Stomach (tissue), 9 donors: ENCODE measurements around the gene RAB3D. TPM values are rescaled to one million over a fixed set of nuclear protein-coding genes. Genes with fewer than 3 reads are reported as not detected.

Experiments
- DNase-seq, 2 donors: peaks; one replicate each; pipeline versions ENCODE4 v3.0.0 to v3.0.0-alpha.2; 2013 to 2019
- H3K27ac ChIP-seq, 5 donors: fragments of 200-600 bp in 4 of 5; sonication (generic) in 4 of 5; one replicate each; pipeline ENCODE4 v1.5.1; 2013 to 2019; ENCODE audit warnings: mild to moderate bottlenecking in 1 of 5, moderate library complexity in 1 of 5
- H3K27me3 ChIP-seq, 3 donors: fragments of 200-600 bp; sonication (generic); one replicate each; pipeline ENCODE4 v1.5.1; 2017 to 2019; ENCODE audit warnings: mixed run types in 1 of 3
- H3K36me3 ChIP-seq, 4 donors: fragments of 200-600 bp; sonication (generic); 1 replicate in 3 of 4; 2 replicates in 1 of 4; pipeline ENCODE4 v1.5.1; 2016 to 2019
- H3K4me1 ChIP-seq, 4 donors: fragments of 200-600 bp; sonication (generic); one replicate each; pipeline ENCODE4 v1.5.1; 2016 to 2019
- H3K4me3 ChIP-seq, 4 donors: fragments of 200-600 bp; sonication (generic) in 3 of 4; one replicate each; pipeline ENCODE4 v1.5.1; 2016 to 2019; ENCODE audit warnings: mild to moderate bottlenecking in 1 of 4
- H3K9me3 ChIP-seq, 4 donors: fragments of 200-600 bp; sonication (generic); one replicate each; pipeline ENCODE4 v1.5.1; 2016 to 2019
- EP300 ChIP-seq: sonication (generic); formaldehyde crosslinking; IDR thresholded peaks from one replicate; pipeline ENCODE4 v1.6.1; 2017; ENCODE audit warnings: antibody characterized with exemption
- POLR2A ChIP-seq, 4 donors: fragments of 450-650 bp; IDR thresholded peaks; one replicate each; pipeline ENCODE4 v1.6.1; 2016; ENCODE audit warnings: antibody characterized with exemption in 4 of 4, control low read depth in 2 of 4, mild to moderate bottlenecking in 1 of 4, moderate library complexity in 1 of 4
- POLR2AphosphoS5 ChIP-seq, 3 donors: sonication (generic); formaldehyde crosslinking; IDR thresholded peaks; one replicate each; pipeline ENCODE4 v1.6.1; 2016; ENCODE audit warnings: antibody characterized with exemption in 3 of 3
- WGBS, 5 donors: extraction: QIAGEN DNeasy Blood & Tissue Kit in 3 of 5; methylation state at CpG; one replicate each; pipeline versions ENCODE4 v1.1.5 to v1.1.7; 2013 to 2018; 5-methylcytosine and 5-hydroxymethylcytosine counted together
- intact Hi-C: fragments of 100-400 bp; cut with DNase I; formaldehyde crosslinking; loops from one replicate; pipeline ENCODE4 v1.15.1; 2023; ENCODE audit warnings: low total_unique reads
- polyA plus RNA-seq, 3 donors: library from polyadenylated mRNA; stranded (reverse); fragments of 200-250 nt; gene quantifications; one replicate each; pipeline ENCODE4 v1.2.3, GENCODE V29; 2013
- total RNA-seq, 5 donors: library from RNA; depleted of rRNA; stranded (reverse); fragments of >200 nt; gene quantifications; one replicate each; pipeline versions ENCODE4 v1.1.0 to v1.2.3, GENCODE V29; 2014 to 2016
- TF ChIP-seq, protein P1 (sequence below), 7 experiments: fragments of 450-650 bp in 4 of 7; fragments of 200-600 bp in 3 of 7; sonication (generic) in 3 of 7; IDR thresholded peaks; one replicate each; pipeline ENCODE4 v1.5.1; 2016 to 2019; ENCODE audit warnings: antibody characterized with exemption in 7 of 7, control low read depth in 2 of 7, mild to moderate bottlenecking in 1 of 7
- donor health status: healthy with polysubstance abuse.
- donor health status: Bipolar disorder and iron deficiency.
- donor health status: healthy.

RAB3D gene
- total and polyA plus RNA-seq, 8 donors, result 11.6 to 63.3 (median 19.0) TPM

DNA sequence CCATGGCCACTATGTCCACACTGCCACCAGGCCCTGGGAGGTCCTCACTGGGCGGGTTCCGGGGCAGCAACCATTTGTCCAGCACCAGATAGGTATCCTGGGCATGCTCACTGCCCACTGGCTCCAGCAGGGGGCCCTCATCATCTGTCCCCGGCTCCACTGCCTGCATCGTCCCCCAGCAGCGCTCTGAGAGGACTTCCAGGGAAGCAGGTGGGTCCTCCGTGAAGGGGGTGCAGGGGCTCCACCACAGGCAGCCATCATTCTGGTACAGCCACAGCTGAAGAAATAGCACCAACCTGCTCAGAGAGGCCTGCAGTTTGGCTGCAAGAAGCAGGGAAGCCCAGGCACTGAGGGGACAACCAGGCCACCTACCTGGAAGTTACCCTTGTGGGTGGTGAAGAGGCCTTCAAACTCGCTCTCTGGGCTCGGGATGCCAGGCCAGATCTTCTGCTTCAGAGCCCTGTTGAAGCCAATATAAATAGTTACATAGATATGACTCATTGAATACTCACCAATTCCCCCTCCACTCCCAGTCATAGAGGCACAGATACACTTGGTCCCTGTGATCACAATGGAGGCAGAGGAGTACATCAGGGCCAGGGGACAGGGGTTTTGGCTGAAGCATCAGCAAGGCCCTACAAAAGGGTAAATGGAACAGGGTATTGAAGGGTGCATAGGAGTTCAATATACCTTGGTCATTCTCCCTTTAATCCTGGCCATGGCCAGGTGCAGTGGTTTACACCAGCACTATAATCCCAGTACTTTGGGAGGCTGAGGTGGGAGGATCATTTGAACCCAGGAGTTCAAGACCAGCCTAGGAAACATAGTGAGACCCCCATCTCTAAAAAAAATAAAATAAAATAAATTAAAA is 39.1 kb upstream of the RAB3D start:
- 31 to 40% (median 33%) methylated on average over 3 to 8 of the region's 8 CpGs for WGBS, 5 donors
- peaks cover 0 to 7% (median 0%) of the 10 kb centered on the region in 4 donors for H3K36me3 ChIP-seq
- TF ChIP-seq, protein P1, sequence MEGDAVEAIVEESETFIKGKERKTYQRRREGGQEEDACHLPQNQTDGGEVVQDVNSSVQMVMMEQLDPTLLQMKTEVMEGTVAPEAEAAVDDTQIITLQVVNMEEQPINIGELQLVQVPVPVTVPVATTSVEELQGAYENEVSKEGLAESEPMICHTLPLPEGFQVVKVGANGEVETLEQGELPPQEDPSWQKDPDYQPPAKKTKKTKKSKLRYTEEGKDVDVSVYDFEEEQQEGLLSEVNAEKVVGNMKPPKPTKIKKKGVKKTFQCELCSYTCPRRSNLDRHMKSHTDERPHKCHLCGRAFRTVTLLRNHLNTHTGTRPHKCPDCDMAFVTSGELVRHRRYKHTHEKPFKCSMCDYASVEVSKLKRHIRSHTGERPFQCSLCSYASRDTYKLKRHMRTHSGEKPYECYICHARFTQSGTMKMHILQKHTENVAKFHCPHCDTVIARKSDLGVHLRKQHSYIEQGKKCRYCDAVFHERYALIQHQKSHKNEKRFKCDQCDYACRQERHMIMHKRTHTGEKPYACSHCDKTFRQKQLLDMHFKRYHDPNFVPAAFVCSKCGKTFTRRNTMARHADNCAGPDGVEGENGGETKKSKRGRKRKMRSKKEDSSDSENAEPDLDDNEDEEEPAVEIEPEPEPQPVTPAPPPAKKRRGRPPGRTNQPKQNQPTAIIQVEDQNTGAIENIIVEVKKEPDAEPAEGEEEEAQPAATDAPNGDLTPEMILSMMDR (IDR thresholded peaks at IDR 0.05), result peak in 5 of 7 experiments; percentile 15 to 51 (median 41)
- TF ChIP-seq POLR2AphosphoS5 (IDR thresholded peaks at IDR 0.05), result peak in 2 of 3 donors; percentile 8 to 19
- TF ChIP-seq POLR2A (IDR thresholded peaks at IDR 0.05), result no peak
- no peak for TF ChIP-seq EP300
- H3K4me1 ChIP-seq, result peaks cover 54 to 87% (median 81%) of the 10 kb centered on the region in 4 donors
- no peaks in the 10 kb centered on the region for H3K9me3 ChIP-seq
- H3K4me3 ChIP-seq, result no peak overlapping the region
- H3K27me3 ChIP-seq, result peaks cover 0 to 19% (median 0%) of the 10 kb centered on the region in 3 donors
- peak overlapping the region; percentile 16 to 99 (median 57) for H3K27ac ChIP-seq
- intact Hi-C loops, result loop anchor here (5.0 kb wide), 1 partner anchor 54 kb away; no protein-coding TSS in a partner anchor
- peak; percentile 62 to 74 for DNase-seq

DNA sequence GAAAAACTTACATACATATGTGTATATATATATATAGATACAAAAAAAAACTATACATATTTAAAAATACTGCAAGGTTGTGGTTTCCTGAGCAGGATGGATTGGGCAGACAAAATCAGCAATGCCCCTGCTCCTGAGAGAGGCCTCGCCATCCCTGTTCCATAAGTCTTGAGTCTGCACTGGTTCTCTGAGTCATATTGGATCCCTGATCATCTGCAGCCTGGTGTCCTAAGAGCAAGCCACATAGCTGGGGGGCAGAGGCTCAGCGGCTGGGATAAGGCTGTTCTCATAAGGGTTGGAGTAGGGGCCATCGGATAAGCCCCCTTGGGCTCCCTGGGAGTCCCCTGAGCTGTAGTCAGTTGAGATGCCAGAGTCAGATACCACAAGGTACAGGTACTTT is 38.3 kb upstream of the RAB3D start:
- H3K4me1 ChIP-seq, result peaks cover 46 to 80% (median 74%) of the 10 kb centered on the region in 4 donors
- peaks cover 0 to 11% (median 0%) of the 10 kb centered on the region in 3 donors for H3K27me3 ChIP-seq
- no peaks in the 10 kb centered on the region for H3K9me3 ChIP-seq
- peaks cover 0 to 7% (median 0%) of the 10 kb centered on the region in 4 donors for H3K36me3 ChIP-seq
- 90 to 98% (median 97%) methylated on average over 3 of the region's 3 CpGs for WGBS, 5 donors
- H3K4me3 ChIP-seq, result no peak overlapping the region
- no peak for DNase-seq
- H3K27ac ChIP-seq, result peak overlapping the region in 4 of 5 donors; percentile 22 to 99 (median 54)
- intact Hi-C loops, result loop anchor here (5.0 kb wide), 1 partner anchor 55 kb away; no protein-coding TSS in a partner anchor
- TF ChIP-seq POLR2A (IDR thresholded peaks at IDR 0.05) (no peak), EP300 (no peak), POLR2AphosphoS5 (IDR thresholded peaks at IDR 0.05) (no peak)
- TF ChIP-seq, protein P1 (IDR thresholded peaks at IDR 0.05), result no peak

DNA sequence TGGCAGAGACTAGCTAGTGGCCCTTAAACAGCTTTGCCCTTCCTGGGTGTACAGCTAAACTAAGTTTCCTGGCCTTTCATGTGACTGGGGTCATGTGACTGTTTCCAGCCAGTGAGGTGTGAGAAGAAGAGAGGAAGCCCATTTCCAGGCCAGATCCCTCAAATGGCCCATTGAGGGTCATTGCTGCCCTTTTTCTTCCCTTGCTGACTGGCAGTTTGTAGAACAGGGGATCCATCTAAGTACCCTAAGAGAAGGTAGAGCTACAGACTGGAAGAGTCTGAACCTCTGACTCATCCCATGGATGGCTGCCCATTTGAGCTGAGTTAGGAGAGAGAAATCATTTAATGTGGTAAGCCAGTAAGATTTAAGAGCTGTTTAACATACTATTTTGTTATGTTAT is 37.8 kb upstream of the RAB3D start:
- DNase-seq, result peak in 1 of 2 donors; percentile 41
- H3K36me3 ChIP-seq, result peaks cover 0 to 7% (median 0%) of the 10 kb centered on the region in 4 donors
- peaks cover 43 to 75% (median 69%) of the 10 kb centered on the region in 4 donors for H3K4me1 ChIP-seq
- intact Hi-C loops, result loop anchor here (5.0 kb wide), 1 partner anchor 55 kb away; no protein-coding TSS in a partner anchor
- peaks cover 0 to 5% (median 0%) of the 10 kb centered on the region in 3 donors for H3K27me3 ChIP-seq
- H3K4me3 ChIP-seq, result no peak overlapping the region
- TF ChIP-seq EP300, result no peak
- no peak for TF ChIP-seq POLR2A (IDR thresholded peaks at IDR 0.05)
- TF ChIP-seq POLR2AphosphoS5 (IDR thresholded peaks at IDR 0.05), result no peak
- TF ChIP-seq, protein P1 (IDR thresholded peaks at IDR 0.05), result no peak
- no peaks in the 10 kb centered on the region for H3K9me3 ChIP-seq
- peak overlapping the region; percentile 22 to 99 (median 48) for H3K27ac ChIP-seq

DNA sequence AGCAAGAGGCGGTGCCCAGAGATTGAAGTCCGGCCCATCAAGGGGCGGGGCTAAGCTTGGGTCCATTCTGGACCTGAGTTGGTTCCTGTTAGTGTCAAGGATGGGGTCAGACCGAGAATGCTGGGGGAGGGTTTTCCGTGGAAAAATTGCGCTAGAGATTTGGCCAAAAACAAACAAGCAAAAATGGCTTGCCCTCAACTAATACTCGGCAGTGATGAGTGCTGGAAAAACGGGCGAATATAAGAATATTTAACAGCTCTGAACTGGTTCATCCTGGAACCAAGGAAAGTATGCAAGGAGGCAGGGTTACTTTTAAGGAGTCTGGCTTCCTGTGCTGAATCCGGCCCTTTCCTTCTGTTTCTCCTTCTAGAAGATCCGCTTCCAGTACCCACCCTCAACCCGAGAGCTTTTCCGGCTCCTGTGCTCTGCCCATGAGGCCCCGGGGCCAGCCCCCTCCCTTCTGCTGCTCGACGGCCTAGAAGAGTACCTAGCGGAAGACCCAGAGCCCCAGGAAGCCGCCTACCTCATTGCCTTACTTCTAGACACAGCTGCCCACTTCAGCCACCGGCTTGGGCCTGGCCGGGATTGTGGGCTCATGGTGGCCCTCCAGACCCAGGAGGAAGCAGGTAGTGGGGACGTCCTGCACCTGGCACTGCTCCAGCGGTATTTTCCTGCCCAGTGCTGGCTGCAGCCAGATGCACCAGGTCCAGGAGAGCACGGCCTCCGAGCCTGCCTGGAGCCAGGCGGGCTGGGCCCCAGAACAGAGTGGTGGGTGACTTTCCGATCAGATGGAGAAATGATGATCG is 35.9 kb upstream of the RAB3D start:
- intact Hi-C loops, result loop anchor here (5.0 kb wide), 1 partner anchor 57 kb away; no protein-coding TSS in a partner anchor
- TF ChIP-seq EP300 (no peak), POLR2A (IDR thresholded peaks at IDR 0.05) (no peak), POLR2AphosphoS5 (IDR thresholded peaks at IDR 0.05) (peak; percentile 67 to 84 (median 79))
- Histone ChIP-seq H3K9me3 (no peaks in the 10 kb centered on the region), H3K4me1 (peaks cover 34 to 60% (median 55%) of the 10 kb centered on the region in 4 donors), H3K36me3 (peaks cover 0 to 14% (median 8%) of the 10 kb centered on the region in 4 donors), H3K4me3 (peak overlapping the region; percentile 40 to 67 (median 60)), H3K27ac (peak overlapping the region; percentile 92 to 99 (median 96)), H3K27me3 (no peaks in the 10 kb centered on the region)
- peak; percentile 59 to 86 for DNase-seq
- WGBS, 5 donors, result 3 to 5% (median 5%) methylated on average over 23 to 27 of the region's 27 CpGs
